Measurements from ENCODE around the gene AMZ1.
"Not testable (repeated sequence)": the region's sequence is repeated elsewhere in the genome, so short reads cannot be mapped to it uniquely, and the experiment has no call there.

The AMZ1 gene

DNA sequence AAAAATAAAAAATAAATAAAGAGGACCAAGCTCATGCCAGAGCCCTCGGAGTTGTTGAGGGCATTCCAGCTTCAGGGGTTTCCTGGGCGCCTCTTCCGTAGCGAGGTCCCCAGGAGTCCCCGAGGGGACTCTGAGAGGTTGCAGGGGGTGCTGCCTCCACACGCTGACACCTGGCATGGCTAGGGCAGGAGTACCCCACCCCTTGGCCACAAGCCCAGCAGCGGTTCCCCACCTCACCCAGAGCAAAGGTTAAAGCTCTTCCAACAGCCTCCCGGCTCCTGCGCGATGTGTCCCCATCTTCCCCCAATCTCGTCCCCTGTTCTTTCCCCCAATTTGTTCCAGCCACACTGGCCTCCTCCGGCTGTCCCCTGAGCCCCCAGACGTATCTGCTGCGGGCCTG is 4.5 kb downstream of the AMZ1 start:
- DNase-seq: no peak

DNA sequence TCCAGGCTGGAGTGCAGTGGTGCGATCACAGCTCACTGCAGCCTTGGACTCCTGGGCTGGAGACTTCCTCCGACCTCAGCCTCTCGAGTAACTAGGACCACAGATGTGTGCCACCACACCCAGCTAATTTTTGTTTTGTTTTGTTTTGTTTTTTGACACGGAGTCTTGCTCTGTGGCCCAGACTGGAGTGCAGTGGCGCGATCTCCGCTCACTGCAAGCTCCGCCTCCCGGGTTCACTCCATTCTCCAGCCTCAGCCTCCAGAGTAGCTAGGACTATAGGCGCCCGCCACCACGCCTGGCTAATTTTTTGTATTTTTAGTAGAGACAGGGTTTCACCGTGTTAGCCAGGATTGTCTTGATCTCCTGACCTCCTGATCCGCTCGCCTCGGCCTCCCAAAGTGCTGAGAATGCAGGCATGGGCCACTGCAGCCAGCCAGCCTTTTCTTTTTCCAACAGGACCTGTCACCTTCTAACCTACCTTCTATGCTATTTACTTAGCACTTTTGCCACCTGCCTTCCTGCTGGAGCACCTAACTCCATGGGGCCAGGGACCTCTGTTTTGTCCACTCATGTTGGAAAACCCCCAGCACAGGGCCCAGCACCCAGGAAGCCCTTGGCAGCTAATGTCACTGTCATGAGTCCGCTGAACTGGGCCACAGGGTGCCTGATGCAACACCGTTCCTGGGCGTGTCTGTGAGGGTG is 5.6 kb downstream of the AMZ1 start:
- DNase-seq: peak; percentile 94

DNA sequence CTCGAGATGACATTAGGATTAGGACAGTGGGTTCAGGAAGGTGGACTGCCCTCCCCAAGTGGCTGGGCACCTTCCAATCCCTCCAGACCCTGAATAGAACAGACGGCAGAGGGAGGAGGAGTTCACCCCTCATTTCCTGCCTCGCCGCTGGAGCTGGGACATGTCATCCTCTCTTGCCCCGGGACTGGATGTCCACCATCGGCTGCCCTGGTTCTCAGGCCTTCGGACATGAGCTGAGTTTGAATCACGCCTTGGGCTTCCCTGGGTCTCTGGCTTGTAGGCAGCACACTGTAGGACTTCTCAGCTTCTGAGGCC is 6.1 kb downstream of the AMZ1 start:
- DNase-seq: not testable (repeated sequence)

DNA sequence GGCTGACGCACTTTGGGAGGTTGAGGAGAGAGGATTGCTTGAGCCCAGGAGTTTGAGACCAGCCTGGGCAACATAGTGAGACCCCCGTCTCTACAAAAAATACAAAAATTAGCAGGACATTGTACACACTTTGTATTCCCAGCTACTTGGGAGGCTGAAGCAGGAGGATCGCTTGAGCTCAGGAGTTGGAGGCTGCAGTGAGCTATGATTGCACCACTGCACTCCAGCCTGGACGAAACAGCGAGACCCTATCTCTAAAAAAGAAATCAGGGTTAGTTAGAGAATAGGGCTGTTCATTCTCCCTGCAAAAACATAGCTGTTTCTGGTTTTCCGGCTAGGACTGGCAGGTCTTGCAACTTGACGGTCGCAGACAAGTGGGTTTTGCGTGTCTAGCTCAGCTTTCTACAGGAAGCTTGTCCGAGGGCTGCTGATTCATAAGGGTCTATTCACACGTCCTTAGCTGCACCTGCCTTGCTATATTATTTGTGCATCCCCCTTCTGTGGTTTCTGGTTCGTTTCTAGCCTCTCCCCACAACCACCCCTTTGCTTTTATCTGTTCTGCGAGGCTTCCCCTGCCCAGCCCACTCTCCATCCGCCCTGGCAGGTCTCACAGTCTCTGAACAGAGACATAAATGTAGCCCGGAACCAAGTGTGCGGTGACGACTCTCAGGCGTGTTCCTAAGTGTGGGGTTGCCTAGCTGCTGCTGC is 10.7 kb downstream of the AMZ1 start:
- DNase-seq: peak; percentile 68

DNA sequence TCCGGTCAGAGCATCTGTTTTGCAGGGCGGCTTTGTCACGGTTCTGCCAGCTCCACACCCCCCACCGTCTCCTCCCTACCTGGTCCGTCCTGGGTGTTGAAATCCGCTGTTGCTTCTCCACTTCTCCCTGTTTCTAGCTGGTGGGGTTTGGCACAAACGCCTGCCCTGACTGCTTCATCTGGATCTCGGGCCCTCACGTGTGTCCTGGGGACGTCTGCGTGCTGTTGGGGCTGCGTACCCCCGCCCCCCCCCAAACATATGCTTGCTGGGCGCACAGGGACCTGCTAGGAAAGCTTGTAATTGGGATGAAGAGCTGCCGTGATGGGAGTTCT is 11.3 kb downstream of the AMZ1 start:
- no peak for DNase-seq

DNA sequence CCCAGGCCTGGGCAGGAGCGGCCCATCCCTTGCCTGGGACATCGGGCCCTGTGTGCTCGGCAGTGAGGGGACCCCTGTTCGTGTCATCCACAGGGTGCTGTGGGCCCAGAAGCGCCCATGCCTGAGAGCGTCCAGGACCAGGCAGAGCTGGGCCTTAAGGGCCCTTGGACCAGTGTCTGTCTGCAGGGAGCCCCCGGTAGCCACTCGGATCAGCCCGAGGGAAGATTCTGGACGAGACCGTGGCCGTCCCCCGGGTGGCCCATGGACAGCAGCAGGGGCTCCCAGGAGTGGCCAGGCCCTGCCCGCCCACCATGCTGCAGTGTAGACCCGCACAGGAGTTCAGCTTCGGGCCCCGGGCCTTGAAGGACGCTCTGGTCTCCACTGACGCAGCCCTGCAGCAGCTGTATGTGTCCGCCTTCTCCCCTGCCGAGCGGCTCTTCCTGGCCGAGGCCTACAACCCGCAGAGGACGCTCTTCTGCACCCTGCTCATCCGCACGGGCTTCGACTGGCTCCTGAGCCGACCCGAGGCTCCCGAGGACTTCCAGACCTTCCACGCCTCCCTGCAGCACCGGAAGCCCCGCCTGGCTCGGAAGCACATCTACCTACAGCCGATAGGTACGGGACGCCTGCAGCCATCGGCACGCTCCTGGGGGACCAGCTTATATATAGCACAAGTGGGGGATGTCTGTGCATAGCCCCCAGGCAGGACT is 12.3 kb downstream of the AMZ1 start:
- no peak for DNase-seq

DNA sequence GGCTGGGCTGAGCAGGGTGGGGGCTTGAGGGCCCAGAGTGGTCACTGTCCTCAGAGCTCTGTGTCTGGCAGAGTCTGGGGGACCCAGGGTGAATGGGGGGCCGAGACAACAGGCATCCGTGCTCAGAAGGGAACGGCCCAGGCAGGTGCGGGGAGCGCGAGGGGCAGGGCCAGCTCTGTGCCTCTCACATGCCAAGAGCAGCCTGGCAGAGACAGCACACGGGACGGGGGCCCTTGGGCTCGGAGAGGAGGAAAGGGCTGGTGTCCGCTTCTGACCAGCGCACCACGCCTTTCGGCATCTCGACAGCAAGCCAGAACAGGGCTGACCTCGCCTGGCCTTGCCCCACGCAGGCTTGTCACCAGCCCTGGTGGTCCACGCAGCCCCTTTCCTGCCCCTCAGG is 13.4 kb downstream of the AMZ1 start:
- no peak for DNase-seq

DNA sequence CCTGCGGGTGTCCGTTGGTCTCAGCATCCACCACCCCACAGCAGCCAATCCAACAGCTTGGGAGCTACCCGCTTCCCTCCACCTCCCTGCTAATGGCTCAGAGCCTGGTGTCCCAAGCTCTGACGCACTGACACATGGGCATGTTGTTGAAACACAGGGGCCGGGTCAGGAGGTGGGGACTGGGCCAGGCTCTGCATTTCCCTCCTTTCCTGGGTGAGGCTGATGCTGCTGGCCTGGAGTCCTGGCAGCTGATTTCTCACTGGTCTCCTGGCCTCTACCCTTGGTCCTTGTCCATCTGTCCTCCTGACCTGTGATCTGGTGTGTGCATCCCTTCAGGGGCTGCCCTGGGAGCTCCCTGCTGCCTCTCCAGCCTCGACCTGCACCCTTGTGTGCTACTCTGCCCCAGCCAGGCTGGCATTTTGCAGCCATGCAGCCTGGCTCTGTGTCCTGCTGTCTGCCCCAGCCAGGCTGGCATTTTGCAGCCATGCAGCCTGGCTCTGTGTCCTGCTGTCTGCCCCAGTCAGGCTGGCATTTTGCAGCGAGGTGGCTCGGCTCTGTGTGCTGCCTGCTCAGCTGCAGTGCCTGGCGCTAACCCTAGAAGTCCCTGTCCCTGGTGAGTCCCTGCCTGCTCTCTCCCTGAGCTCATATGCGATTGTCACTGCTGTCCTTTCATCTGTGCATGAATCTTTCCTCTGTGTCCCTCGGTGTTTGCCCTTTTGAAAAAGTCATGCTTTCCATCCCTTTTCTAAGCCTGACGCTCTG is 14.0 kb downstream of the AMZ1 start:
- no peak for DNase-seq

DNA sequence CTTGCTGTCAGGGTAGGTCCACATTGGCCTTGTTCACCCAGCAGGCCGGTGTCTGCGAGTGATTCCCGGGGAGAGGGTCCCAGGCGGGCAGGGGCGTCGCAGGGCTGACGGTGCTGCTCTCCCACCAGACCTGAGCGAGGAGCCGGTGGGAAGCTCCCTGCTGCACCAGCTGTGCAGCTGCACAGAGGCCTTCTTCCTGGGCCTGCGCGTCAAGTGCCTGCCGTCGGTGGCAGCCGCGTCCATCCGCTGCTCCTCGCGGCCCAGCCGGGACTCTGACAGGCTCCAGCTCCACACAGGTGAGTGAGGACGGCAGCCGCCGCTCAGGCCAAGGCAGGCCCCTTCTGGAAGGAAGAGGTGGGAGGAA is 14.6 kb downstream of the AMZ1 start:
- DNase-seq: no peak

DNA sequence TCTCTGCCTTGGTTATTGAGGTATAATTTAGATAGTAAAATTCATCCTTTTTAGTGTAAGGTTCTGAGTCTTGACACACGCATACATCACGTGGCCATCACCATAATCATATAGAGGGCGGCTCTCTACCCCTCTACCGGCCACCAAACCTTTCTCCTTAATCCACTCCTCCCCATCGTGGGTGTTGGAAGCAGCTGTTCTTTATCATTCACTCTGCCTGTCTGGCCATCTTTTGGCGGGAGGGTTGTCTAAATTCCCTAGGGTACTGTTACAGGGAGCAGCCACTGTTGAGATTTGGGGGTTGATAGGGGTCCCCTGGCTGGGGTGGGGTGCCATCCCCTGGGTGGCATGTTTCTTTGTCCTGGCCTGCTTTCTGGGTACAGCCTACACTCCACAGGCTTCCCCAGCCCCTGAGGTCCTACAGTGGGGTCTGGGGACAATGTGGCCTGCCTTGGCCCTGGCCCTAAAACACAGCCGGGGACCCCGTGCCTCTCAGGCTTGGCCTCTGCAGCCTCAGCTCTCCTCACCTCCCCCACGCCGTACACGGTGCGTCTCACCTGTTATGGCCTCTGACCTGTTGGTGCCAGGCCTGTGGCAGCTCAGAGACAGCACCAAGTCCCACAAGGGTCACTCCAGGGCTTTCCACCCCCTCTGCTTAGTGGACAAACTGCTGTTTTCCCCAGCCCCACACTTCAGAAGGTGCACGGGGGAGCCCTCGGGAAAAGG is 17.5 kb downstream of the AMZ1 start:
- no peak for DNase-seq

DNA sequence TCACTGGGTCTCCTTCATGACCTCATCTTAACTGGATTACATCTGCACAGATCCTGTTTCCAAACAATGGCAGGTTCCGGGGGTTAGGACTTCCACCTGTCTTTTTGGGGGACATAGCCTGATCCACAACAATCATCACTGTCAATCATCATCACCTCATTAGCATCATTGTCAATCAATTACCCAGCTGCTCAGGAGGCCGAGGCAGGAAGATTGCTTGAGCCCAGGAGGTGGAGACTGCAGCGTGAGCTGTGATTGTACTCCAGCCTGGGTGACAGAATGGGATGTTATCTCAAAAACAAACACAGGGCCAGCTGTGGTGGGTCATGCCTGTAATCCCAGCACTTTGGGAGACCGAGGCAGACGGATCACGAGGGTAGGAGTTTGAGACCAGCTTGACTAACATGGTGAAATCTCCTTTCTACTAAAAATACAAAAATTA is 18.7 kb downstream of the AMZ1 start:
- no peak for DNase-seq

DNA sequence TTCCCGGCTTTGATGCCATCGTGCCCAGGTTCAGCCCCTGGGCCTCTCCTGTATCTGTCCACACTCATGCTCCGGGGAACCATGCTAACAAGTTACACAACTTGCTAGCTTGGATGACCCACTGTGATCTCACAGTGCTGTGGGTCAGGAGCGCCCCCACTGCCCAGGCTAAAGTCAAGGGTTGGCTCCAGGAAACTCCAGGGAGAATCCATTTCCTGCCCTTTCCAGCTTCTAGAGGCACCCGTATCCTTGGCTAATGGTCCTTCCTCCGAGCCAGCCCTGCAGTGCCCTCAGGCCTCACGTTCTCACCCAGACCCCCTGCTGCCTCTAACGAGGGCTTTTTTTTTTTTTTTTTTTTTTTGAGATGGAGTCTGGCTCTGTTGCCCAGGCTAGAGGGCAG is 19.5 kb downstream of the AMZ1 start:
- DNase-seq: no peak

DNA sequence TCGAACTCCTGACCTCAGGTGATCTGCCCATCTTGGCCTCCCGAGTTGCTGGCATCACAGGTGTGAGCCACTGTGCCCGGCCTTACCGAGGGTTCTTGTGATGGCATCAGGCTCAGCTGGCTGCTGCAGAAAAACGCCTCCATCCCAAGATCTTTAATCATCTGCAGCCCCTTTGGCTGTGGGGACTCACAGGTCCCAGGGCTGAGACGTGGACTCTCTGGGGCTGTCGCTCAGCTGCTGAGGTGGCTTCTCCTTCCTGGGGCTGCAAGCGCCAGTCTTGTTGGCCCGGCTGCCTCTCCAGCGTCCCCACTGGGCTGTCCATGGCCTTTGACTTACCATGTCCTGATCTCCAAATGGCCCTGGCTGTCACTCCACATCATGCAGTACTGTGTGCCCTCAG is 20.0 kb downstream of the AMZ1 start:
- DNase-seq: no peak

DNA sequence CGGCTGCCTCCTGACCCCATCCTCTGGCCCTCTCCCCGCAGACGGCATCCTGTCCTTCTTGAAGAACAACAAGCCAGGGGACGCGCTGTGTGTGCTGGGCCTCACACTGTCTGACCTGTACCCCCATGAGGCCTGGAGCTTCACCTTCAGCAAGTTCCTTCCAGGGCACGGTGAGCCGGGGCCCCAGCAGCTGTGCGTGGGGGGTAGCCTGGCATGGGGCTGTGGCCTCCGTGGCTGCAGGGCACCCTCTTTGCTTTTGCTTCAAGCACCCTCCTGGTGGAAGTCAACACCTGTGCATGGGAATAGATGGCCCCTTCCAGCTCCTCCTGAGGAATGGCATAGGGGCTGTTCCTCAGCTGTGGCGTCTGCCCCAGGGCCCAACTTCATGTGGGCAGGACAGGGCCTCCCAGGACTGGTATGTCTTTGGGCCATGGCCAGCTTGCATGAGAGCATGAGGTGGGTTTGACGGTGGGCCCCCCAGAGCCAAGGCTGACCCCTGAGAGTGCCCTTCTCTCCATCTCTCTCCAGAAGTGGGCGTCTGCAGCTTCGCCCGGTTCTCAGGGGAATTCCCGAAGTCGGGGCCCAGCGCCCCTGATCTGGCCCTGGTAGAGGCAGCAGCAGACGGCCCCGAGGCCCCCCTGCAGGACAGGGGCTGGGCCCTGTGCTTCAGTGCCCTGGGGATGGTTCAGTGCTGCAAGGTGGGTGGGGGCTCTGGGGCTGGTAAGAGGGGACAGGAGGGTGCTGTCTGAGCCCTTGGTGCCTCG is 20.7 kb downstream of the AMZ1 start:
- DNase-seq: no peak

DNA sequence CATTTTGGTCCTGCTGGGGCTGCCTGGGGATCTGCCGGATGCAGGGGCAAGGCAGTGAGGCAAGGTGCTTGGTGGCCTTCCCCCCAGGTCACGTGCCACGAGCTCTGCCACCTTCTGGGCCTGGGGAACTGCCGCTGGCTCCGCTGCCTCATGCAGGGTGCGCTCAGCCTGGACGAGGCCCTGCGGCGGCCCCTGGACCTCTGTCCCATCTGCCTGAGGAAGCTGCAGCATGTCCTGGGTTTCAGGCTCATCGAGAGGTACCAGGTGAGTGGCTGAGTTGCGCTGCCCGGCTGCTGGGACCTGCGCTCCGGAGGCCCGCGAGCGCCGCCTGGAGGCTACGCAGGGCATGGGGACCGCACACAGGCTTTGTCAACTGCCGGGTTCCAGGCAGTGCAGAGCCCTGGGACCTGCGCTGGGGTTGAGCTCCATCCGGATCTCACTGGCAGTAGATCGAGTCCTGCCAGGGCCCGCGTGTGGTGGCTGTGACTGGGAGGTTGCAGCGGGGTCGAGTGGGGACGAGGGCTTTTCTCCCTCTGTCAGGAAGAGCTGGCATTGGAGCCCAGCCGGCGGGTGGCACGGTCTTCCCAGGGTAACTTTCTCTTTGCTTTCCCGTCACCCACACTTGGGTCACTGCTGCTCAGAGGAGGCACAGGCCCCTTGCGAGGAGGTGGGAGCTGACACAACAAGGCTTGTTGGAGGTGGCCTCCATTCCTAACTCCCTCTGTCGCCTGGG is 21.7 kb downstream of the AMZ1 start:
- peak; percentile 89 for DNase-seq

DNA sequence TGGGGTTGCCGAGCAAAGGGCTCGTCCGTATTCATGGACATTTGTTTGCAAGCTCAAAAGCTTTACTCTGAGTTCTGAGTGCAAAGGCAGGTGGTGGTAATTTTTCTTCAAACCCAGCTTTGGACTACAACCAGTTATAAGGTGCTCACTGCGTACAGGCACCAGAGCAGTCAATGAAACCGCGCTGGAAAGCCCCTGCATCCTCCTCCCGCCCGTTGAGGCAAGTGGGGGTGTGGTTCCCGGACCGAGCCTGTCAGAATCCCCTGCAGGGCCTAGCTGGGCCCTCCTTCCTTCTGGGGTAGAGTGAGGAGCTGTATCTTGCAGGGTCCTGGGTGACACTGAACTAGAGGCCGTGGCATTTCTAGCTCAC is 22.3 kb downstream of the AMZ1 start:
- no peak for DNase-seq

DNA sequence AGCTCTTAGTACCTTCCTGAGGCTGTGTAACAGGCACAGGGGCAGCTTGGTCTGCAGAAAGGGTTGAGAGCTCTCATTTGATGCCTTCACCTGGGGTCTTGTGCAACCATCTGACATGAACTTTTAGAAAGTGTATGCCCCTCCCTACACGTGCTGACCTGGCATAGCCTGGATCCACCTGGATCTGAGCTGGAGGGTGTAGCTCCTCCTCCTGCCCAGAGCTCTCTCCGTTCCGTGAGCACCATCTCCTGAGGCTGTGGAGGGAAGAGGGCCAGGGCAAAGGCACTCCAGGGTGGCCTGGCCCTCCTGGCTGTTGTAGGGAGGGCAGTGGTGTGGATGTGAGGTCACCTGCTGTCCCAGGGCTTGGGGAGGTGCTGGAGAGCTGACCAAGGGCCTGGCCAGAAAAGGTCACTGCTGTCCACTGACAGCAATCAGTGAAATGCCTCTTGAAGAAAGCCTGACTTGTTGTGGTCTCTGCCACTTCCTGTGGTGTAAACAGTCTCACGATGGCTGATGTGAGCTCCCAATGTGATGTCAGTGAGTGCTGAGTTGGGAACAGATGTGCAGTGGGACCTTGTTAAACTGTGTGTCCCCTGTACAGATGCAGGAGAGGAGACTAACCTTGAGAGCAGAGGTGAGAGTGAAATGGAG is 23.0 kb downstream of the AMZ1 start:
- no peak for DNase-seq

DNA sequence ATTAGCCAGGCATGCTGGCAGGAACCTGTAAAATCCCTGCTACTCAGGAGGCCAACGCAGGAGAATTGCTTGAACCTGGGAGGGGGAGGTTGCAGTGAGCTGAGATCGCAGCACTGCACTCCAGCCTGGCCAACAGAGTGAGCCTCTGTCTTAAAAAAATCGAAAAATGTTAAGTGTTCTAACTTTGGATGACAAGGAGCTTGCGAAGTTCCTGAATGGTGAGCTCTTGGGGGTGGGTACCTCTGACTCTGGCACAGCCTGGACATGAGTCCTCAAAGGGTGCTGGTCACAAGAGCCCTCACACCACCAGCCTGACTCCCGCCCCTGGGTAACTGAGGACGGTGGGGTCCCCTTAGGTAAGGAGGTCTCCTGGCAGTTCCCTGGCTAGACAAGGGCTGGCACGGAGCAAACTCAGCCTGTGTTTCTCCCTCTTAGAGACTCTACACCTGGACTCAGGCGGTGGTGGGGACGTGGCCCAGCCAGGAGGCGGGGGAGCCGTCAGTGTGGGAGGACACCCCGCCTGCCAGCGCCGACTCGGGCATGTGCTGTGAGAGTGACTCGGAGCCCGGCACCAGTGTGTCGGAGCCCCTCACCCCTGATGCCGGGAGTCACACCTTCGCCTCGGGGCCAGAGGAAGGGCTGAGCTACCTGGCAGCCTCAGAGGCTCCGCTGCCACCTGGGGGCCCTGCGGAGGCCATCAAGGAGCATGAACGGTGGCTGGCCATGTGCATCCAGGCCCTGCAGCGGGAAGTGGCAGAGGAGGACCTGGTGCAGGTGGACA is 24.1 kb downstream of the AMZ1 start:
- no peak for DNase-seq

DNA sequence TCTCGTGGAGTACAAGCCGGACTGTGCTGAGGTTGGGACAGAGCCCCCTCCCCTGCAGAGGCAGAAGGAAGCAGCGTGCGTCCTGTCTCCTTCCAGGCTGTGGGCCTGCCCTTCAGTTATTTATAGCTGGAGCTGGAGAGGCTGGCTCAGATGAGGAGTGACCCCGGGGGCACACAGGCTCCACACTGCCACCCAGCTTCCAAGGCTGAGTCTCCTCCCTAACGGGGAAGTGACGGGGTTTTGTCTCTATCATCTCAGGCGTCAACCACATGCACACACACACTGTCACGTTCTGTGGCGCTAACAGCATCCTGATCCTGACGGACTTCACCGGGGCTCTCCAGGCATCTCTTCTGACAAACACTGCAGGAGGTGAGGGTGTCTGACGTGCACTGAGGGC is 25.4 kb downstream of the AMZ1 start:
- no peak for DNase-seq

DNA sequence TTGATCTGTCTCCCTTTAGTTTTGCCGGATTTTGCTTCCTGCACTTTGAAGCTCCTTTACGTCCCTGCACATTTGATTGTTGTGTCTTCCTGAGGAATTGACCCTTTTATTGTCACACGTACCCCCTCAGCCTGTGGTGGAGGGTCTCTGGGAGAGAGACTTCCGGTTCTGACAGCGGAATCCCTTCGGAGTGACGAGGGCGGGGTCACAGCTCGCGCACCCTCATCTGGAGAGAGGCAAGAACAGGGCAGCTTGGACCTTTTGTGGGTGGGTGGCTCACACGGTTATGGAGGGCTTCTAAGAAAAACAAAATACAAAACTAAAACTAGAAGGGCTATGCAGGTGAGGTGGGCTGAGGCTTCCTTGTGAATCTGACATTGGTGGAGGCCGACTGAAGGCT is 26.0 kb downstream of the AMZ1 start:
- no peak for DNase-seq
